Stimulated activated CD4-positive, alpha-beta T cell treated with anti-CD3 and anti-CD28 coated beads, TNF-alpha, amount 100 ng/mL, for 1 hour (primary cell): ENCODE results near the gene LEO1.
"Not testable (repeated sequence)": the region's sequence is repeated elsewhere in the genome, so short reads cannot be mapped to it uniquely, and the experiment has no call there.

Experiments used
- DNase-seq, 3 donors: peaks; one replicate each; pipeline ENCODE4 v3.0.0-alpha.2; 2020; ENCODE audit warnings: low read depth in 3 of 3, low spot score in 1 of 3

The LEO1 gene

GRCh38 chr15:52003710-52004109, 32.1 kb upstream of the LEO1 start:
- DNase-seq = no peak

- DNase-seq = not testable (repeated sequence)
Observed at GRCh38 chr15:52003089-52003488, 31.5 kb upstream of the LEO1 start.

GRCh38 chr15:52002351-52002750, 30.8 kb upstream of the LEO1 start:
- no peak for DNase-seq

- DNase-seq = no peak
Observed at GRCh38 chr15:51992953-51993352, 21.4 kb upstream of the LEO1 start.

GRCh38 chr15:51991141-51991540, 19.6 kb upstream of the LEO1 start:
- no peak for DNase-seq

- no peak for DNase-seq
Observed at GRCh38 chr15:51982770-51983103, 11.2 kb upstream of the LEO1 start.

GRCh38 chr15:51982013-51982769, 10.6 kb upstream of the LEO1 start:
- peak in 1 of 3 donors; percentile 12 for DNase-seq

GRCh38 chr15:51973775-51974174, 2.2 kb upstream of the LEO1 start:
- DNase-seq = no peak

- DNase-seq = no peak
Observed at GRCh38 chr15:51973220-51973619, 1.6 kb upstream of the LEO1 start.

- no peak for DNase-seq
Observed at GRCh38 chr15:51971032-51971374, 575 bp downstream of the LEO1 start.

- no peak for DNase-seq
Observed at GRCh38 chr15:51970132-51970817, 1.3 kb downstream of the LEO1 start.

GRCh38 chr15:51969728-51970127, 1.9 kb downstream of the LEO1 start:
- DNase-seq = no peak

- no peak for DNase-seq
Observed at GRCh38 chr15:51967583-51967982, 4.0 kb downstream of the LEO1 start.

GRCh38 chr15:51966192-51966591, 5.4 kb downstream of the LEO1 start:
- DNase-seq = no peak

- no peak for DNase-seq
Observed at GRCh38 chr15:51965691-51966090, 5.9 kb downstream of the LEO1 start.

GRCh38 chr15:51955504-51955903, 16.1 kb downstream of the LEO1 start:
- no peak for DNase-seq

GRCh38 chr15:51952805-51953204, 18.8 kb downstream of the LEO1 start:
- no peak for DNase-seq

GRCh38 chr15:51947124-51947523, 24.5 kb downstream of the LEO1 start:
- DNase-seq = no peak

GRCh38 chr15:51939216-51939615, 32.4 kb downstream of the LEO1 start:
- DNase-seq = no peak

- DNase-seq = no peak
Observed at GRCh38 chr15:51938286-51938685, 33.3 kb downstream of the LEO1 start.

- no peak for DNase-seq
Observed at GRCh38 chr15:51936105-51936478, 35.5 kb downstream of the LEO1 start.

GRCh38 chr15:51935466-51936104, 36.0 kb downstream of the LEO1 start:
- DNase-seq = no peak

- no peak for DNase-seq
Observed at GRCh38 chr15:51932161-51932560, 39.4 kb downstream of the LEO1 start.
